Thyroid gland (tissue), 4 donors: ENCODE measurements around the gene RCOR1.

Experiments
- CTCF ChIP-seq, 6 experiments: fragments of 200-600 bp in 3 of 6; fragments of 450-650 bp in 3 of 6; sonication (generic) in 3 of 6; IDR thresholded peaks; one replicate each; pipeline ENCODE4 v1.5.1; 2016 to 2019; ENCODE audit warnings: antibody characterized with exemption in 6 of 6, mild to moderate bottlenecking in 2 of 6, inconsistent platforms in 1 of 6, moderate library complexity in 1 of 6
- POLR2A ChIP-seq, 2 donors: fragments of 450-650 bp; IDR thresholded peaks; one replicate each; pipeline ENCODE4 v1.6.1; 2017; ENCODE audit warnings: antibody characterized with exemption in 2 of 2, mild to moderate bottlenecking in 2 of 2, moderate library complexity in 1 of 2

DNA sequence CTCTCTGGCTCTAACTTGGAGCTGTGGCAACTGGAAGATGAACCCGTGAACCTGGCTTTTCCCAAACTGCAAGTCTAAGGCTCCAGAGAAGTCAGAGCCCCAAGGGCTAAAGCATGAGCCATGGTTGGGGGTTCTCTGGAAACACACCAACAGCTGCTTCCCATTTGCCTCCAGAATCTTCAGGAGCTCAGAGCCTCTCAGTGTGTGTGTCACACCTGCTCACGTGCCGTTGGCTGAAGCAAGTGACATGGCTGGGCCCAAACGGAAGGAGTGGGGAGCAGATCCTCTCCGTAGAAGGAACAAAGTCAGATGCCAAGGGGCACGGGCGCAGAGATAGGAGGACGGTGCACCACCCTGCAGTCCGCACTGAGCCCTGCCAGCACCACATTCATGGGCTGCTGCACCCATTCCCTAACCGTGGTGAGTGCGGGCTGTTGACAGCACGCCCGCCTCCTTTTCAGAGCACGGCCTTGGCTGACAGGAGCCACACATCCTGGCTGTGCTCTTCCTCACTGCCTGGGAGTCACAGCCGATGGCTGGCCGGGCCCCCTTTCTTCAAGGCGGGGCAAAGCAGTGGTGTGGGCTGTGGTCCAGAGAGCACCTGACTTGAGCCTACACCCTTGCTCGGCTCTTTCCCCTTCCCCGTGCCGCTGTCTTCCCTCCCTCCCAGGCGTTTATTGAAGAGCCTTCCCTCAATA is 168.2 kb downstream of the RCOR1 start:
- TF ChIP-seq POLR2A (IDR thresholded peaks at IDR 0.05) (no peak), CTCF (IDR thresholded peaks at IDR 0.05) (no peak)
